ENCODE measurements around the gene EXT2.

EXT2 gene

GRCh38 chr11:44228379-44228778 is 132.9 kb downstream of the EXT2 start:
- Histone ChIP-seq H3K9me2 (replicated peaks; ENCODE audit: control insufficient read depth, low read length) (no peaks in the 10 kb centered on the region), H4K20me1 (ENCODE audit: control insufficient read depth, insufficient read depth, low read depth, low read length) (no peaks in the 10 kb centered on the region), H3K9me3 (ENCODE audit: control insufficient read depth, insufficient read depth, low read length) (no peaks in the 10 kb centered on the region), H3K27me3 (ENCODE audit: control insufficient read depth, low read length) (no peaks in the 10 kb centered on the region), H3F3A (ENCODE audit: control insufficient read depth, insufficient read depth) (no peaks in the 10 kb centered on the region), H3K4me1 (ENCODE audit: control insufficient read depth, low read length) (no peaks in the 10 kb centered on the region), H3K36me3 (ENCODE audit: control insufficient read depth, low read length) (no peaks in the 10 kb centered on the region), H3K4me2 (ENCODE audit: low read length) (no peak overlapping the region), H3K79me2 (ENCODE audit: control insufficient read depth, low read length) (no peaks in the 10 kb centered on the region), H3K4me3 (ENCODE audit: low read length) (no peak overlapping the region), H3K27ac (ENCODE audit: low read depth, low read length) (no peak overlapping the region)
- no peak for TF ChIP-seq CTCF (IDR thresholded peaks at IDR 0.05; ENCODE audit: low read depth, low read length, poor library complexity, severe bottlenecking)
- TF ChIP-seq EZH2phosphoT487 (IDR thresholded peaks at IDR 0.05; ENCODE audit: borderline replicate concordance, low read length), result no peak

GRCh38 chr11:44229098-44229497 is 133.6 kb downstream of the EXT2 start:
- H3K4me2 ChIP-seq (ENCODE audit: low read length), result no peak overlapping the region
- no peak for TF ChIP-seq CTCF (IDR thresholded peaks at IDR 0.05; ENCODE audit: low read depth, low read length, poor library complexity, severe bottlenecking)
- no peak for TF ChIP-seq EZH2phosphoT487 (IDR thresholded peaks at IDR 0.05; ENCODE audit: borderline replicate concordance, low read length)
- no peaks in the 10 kb centered on the region for H3K79me2 ChIP-seq (ENCODE audit: control insufficient read depth, low read length)
- H3K27me3 ChIP-seq (ENCODE audit: control insufficient read depth, low read length), result no peaks in the 10 kb centered on the region
- no peaks in the 10 kb centered on the region for H3K4me1 ChIP-seq (ENCODE audit: control insufficient read depth, low read length)
- H3F3A ChIP-seq (ENCODE audit: control insufficient read depth, insufficient read depth), result no peaks in the 10 kb centered on the region
- no peaks in the 10 kb centered on the region for H3K9me3 ChIP-seq (ENCODE audit: control insufficient read depth, insufficient read depth, low read length)
- no peaks in the 10 kb centered on the region for H3K36me3 ChIP-seq (ENCODE audit: control insufficient read depth, low read length)
- no peak overlapping the region for H3K4me3 ChIP-seq (ENCODE audit: low read length)
- no peak overlapping the region for H3K27ac ChIP-seq (ENCODE audit: low read depth, low read length)
- H3K9me2 ChIP-seq (replicated peaks; ENCODE audit: control insufficient read depth, low read length), result no peaks in the 10 kb centered on the region
- H4K20me1 ChIP-seq (ENCODE audit: control insufficient read depth, insufficient read depth, low read depth, low read length), result no peaks in the 10 kb centered on the region

GRCh38 chr11:44229624-44230023 is 134.1 kb downstream of the EXT2 start:
- Histone ChIP-seq H3K36me3 (ENCODE audit: control insufficient read depth, low read length) (no peaks in the 10 kb centered on the region), H3K9me3 (ENCODE audit: control insufficient read depth, insufficient read depth, low read length) (no peaks in the 10 kb centered on the region), H3K4me1 (ENCODE audit: control insufficient read depth, low read length) (no peaks in the 10 kb centered on the region), H3K79me2 (ENCODE audit: control insufficient read depth, low read length) (no peaks in the 10 kb centered on the region), H3K27me3 (ENCODE audit: control insufficient read depth, low read length) (no peaks in the 10 kb centered on the region), H3K27ac (ENCODE audit: low read depth, low read length) (no peak overlapping the region), H3K4me3 (ENCODE audit: low read length) (no peak overlapping the region), H4K20me1 (ENCODE audit: control insufficient read depth, insufficient read depth, low read depth, low read length) (no peaks in the 10 kb centered on the region), H3F3A (ENCODE audit: control insufficient read depth, insufficient read depth) (no peaks in the 10 kb centered on the region), H3K9me2 (replicated peaks; ENCODE audit: control insufficient read depth, low read length) (no peaks in the 10 kb centered on the region), H3K4me2 (ENCODE audit: low read length) (no peak overlapping the region)
- TF ChIP-seq EZH2phosphoT487 (IDR thresholded peaks at IDR 0.05; ENCODE audit: borderline replicate concordance, low read length) (no peak), CTCF (IDR thresholded peaks at IDR 0.05; ENCODE audit: low read depth, low read length, poor library complexity, severe bottlenecking) (no peak)

Measured in DOHH2 (cell line).